Panc1 (cell line): ENCODE data around the gene FH. TPM values are rescaled to one million over a fixed set of nuclear protein-coding genes. Genes with fewer than 3 reads are reported as not detected.

Source experiments
- ATAC-seq: fragments of 200-7000 bp; cut with Tn5 transposase; 2 replicates; pipeline ENCODE4 v1.9.1; 2020; ENCODE audit warnings: mild to moderate bottlenecking, moderate library complexity
- BruUV-seq: library from RNA; stranded (reverse); fragments of 400-500 nt; replicated peaks from 2 replicates; lab custom pipeline; 2021; lab: Mats Ljungman, UMichigan
- CTCF ChIA-PET: fragments of 300-600 bp; sonication (Branson Sonifier 250); formaldehyde crosslinking; loops from one replicate; lab custom pipeline; 2022; ENCODE audit warnings: antibody characterized with exemption; lab: Charles Lee
- POLR2A ChIA-PET: fragments of 300-600 bp; sonication (Branson Sonifier 250); formaldehyde crosslinking; loops from one replicate; lab custom pipeline; 2022; ENCODE audit warnings: antibody characterized with exemption; lab: Charles Lee
- DNase-seq: peaks from one replicate; pipeline ENCODE4 v3.0.0-alpha.2; 2010; ENCODE audit warnings: low read depth, low spot score
- H3K27ac ChIP-seq: 2 replicates; pipeline ENCODE4 v1.5.1; 2011; ENCODE audit warnings: mild to moderate bottlenecking, low read length, inconsistent platforms
- H3K27me3 ChIP-seq: fragments of 200-500 bp; sonication (Bioruptor generic); 2 replicates; pipeline ENCODE4 v1.6.0; 2014; ENCODE audit warnings: low read length, inconsistent platforms; ENCODE audit not compliant: control insufficient read depth, insufficient read depth
- H3K36me3 ChIP-seq: fragments of 200-500 bp; sonication (Bioruptor generic); 2 replicates; pipeline ENCODE4 v1.5.1; 2014; ENCODE audit warnings: inconsistent platforms, mild to moderate bottlenecking, low read length, moderate library complexity; ENCODE audit not compliant: control insufficient read depth, insufficient read depth
- H3K4me1 ChIP-seq: 2 replicates; pipeline ENCODE4 v1.5.1; 2011; ENCODE audit warnings: inconsistent platforms, mild to moderate bottlenecking, low read length, moderate library complexity; ENCODE audit not compliant: control insufficient read depth, insufficient read depth
- H3K4me3 ChIP-seq, 2 experiments: 2 replicates each; pipeline ENCODE4 v1.5.1; 2011 to 2012; ENCODE audit warnings: low read depth in 2 of 2, low read length in 2 of 2, mild to moderate bottlenecking in 2 of 2, inconsistent platforms in 1 of 2, moderate library complexity in 1 of 2
- H3K9me3 ChIP-seq: fragments of 200-500 bp; sonication (Bioruptor generic); 2 replicates; pipeline ENCODE4 v1.5.1; 2014; ENCODE audit warnings: low read depth, mild to moderate bottlenecking, inconsistent platforms, low read length, moderate library complexity; ENCODE audit not compliant: control insufficient read depth, insufficient read depth
- CTCF ChIP-seq: fragments of 450-650 bp; IDR thresholded peaks from 2 replicates; pipeline ENCODE4 v1.5.1; 2017; ENCODE audit warnings: mild to moderate bottlenecking
- POLR2AphosphoS5 ChIP-seq: IDR thresholded peaks from 2 replicates; pipeline ENCODE4 v1.6.1; 2012; ENCODE audit warnings: mild to moderate bottlenecking, low read depth, low read length, moderate library complexity
- REST ChIP-seq, 2 experiments: IDR thresholded peaks; 2 replicates each; pipeline ENCODE4 v1.6.1; 2011 to 2012; ENCODE audit warnings: low read depth in 2 of 2, control low read depth in 1 of 2, low read length in 1 of 2, mild to moderate bottlenecking in 1 of 2, moderate library complexity in 1 of 2; ENCODE audit not compliant: insufficient read depth in 1 of 2
- SIN3A ChIP-seq: IDR thresholded peaks from 2 replicates; pipeline ENCODE4 v1.6.1; 2012; ENCODE audit warnings: low read depth, mild to moderate bottlenecking, low read length, moderate library complexity, borderline replicate concordance; ENCODE audit not compliant: insufficient read depth
- TCF7L2 ChIP-seq: IDR thresholded peaks from 2 replicates; pipeline ENCODE4 v1.6.1; 2011; ENCODE audit warnings: mild to moderate bottlenecking, low read depth, low read length, inconsistent platforms
- in situ Hi-C: cut with HindIII; loops from 2 replicates; pipeline ENCODE4 v1.10.0; 2016; ENCODE audit warnings: low sequenced_read_pairs, low pct_unique_long_range_greater_than_20kb
- intact Hi-C: fragments of 100-400 bp; cut with micrococcal nuclease; formaldehyde crosslinking; loops from one replicate; pipeline ENCODE4 v1.10.0; 2022; ENCODE audit not compliant: unreplicated experiment
- total RNA-seq: library from RNA; stranded (reverse); gene quantifications from one replicate; pipeline ENCODE4 v1.2.1, GENCODE V29; 2021; ENCODE audit not compliant: unreplicated experiment

The FH gene
- total RNA-seq, 1 experiment from 2014 or later, result 87.1 TPM

- no peaks in the 10 kb centered on the region for H3K27me3 ChIP-seq
- ChIA-PET POLR2A (no interaction called here), CTCF (no interaction called here)
- no peak overlapping the region for H3K4me3 ChIP-seq
- intact Hi-C loops, result no loop called here
- ATAC-seq (no peak), DNase-seq (no peak)
- no peaks in the 10 kb centered on the region for H3K9me3 ChIP-seq
- no peak overlapping the region for H3K27ac ChIP-seq
- BruUV-seq, result no TSS peak
- no peaks in the 10 kb centered on the region for H3K4me1 ChIP-seq
- no peaks in the 10 kb centered on the region for H3K36me3 ChIP-seq
- in situ Hi-C loops, result no loop called here
- TF ChIP-seq POLR2AphosphoS5, result no peak
- no peak for TF ChIP-seq TCF7L2
- TF ChIP-seq REST (IDR thresholded peaks at IDR 0.05; ENCODE audit: insufficient read depth in 1 of 2, low read depth in 2 of 2, low read length in 1 of 2), result no peak
- no peak for TF ChIP-seq SIN3A
- TF ChIP-seq CTCF, result no peak
These were observed 65.8 kb downstream of the FH start for GRCh38 chr1:241453732-241454131.

- in situ Hi-C loops, result no loop called here
- no peaks in the 10 kb centered on the region for H3K36me3 ChIP-seq
- no peak for DNase-seq
- intact Hi-C loops, result no loop called here
- H3K4me1 ChIP-seq, result no peaks in the 10 kb centered on the region
- H3K27me3 ChIP-seq, result no peaks in the 10 kb centered on the region
- ChIA-PET CTCF (no interaction called here), POLR2A (no interaction called here)
- TF ChIP-seq TCF7L2 (no peak), CTCF (no peak), REST (IDR thresholded peaks at IDR 0.05; ENCODE audit: insufficient read depth in 1 of 2, low read depth in 2 of 2, low read length in 1 of 2) (no peak), POLR2AphosphoS5 (no peak)
- BruUV-seq, result no TSS peak
- H3K27ac ChIP-seq, result no peak overlapping the region
- no peak for ATAC-seq
- H3K9me3 ChIP-seq, result no peaks in the 10 kb centered on the region
- no peak overlapping the region for H3K4me3 ChIP-seq
These were observed 67.6 kb downstream of the FH start for GRCh38 chr1:241451956-241452355.

Other genes with a start within 250 kb of the FH start
- gene RGS7, start 162.6 kb downstream of the FH start, total RNA-seq, result 0.10 TPM
- 1.8 TPM for gene KMO, start 12.6 kb upstream of the FH start, total RNA-seq
- 19.3 TPM for gene CHML, start 120.6 kb upstream of the FH start, total RNA-seq
- gene OPN3, start 120.6 kb upstream of the FH start, total RNA-seq, result 34.0 TPM
- not detected for gene WDR64, start 132.5 kb upstream of the FH start, total RNA-seq